ENCODE data around the gene HSD17B10. TPM values are rescaled to one million over a fixed set of nuclear protein-coding genes. Genes with fewer than 3 reads are reported as not detected.
"Not testable (repeated sequence)": the region's sequence is repeated elsewhere in the genome, so short reads cannot be mapped to it uniquely, and the experiment has no call there.

HSD17B10 gene
- 106 TPM for polyA plus RNA-seq (ENCODE audit: insufficient read length)
- long read RNA-seq, donor 1, transcript HSD17B10-201 (6 exons, 960 nt): major isoform, 43 of 77 reads
- long read RNA-seq, donor 1, partial matches to known transcripts: 29 of 77 reads
- long read RNA-seq, donor 1, other reads (novel, unspliced or antisense): 0 of 77 reads
- long read RNA-seq, donor 2, transcript HSD17B10-201 (6 exons, 960 nt): major isoform, 42 of 50 reads
- long read RNA-seq, donor 2, partial matches to known transcripts: 7 of 50 reads
- long read RNA-seq, donor 2, other reads (novel, unspliced or antisense): 0 of 50 reads
- long read RNA-seq, donor 3, transcript HSD17B10-201 (6 exons, 960 nt): major isoform, 41 of 48 reads
- long read RNA-seq, donor 3, partial matches to known transcripts: 5 of 48 reads
- long read RNA-seq, donor 3, other reads (novel, unspliced or antisense): 0 of 48 reads
- long read RNA-seq, donor 4, transcript HSD17B10-201 (6 exons, 960 nt): major isoform, 6 of 14 reads
- long read RNA-seq, donor 4, partial matches to known transcripts: 8 of 14 reads
- long read RNA-seq, donor 4, other reads (novel, unspliced or antisense): 0 of 14 reads
- long read RNA-seq, donor 5, transcript HSD17B10-201 (6 exons, 960 nt): major isoform, 102 of 120 reads
- long read RNA-seq, donor 5, partial matches to known transcripts: 16 of 120 reads
- long read RNA-seq, donor 5, other reads (novel, unspliced or antisense): 0 of 120 reads
- long read RNA-seq, donor 6, transcript HSD17B10-201 (6 exons, 960 nt): major isoform, 49 of 68 reads
- long read RNA-seq, donor 6, partial matches to known transcripts: 17 of 68 reads
- long read RNA-seq, donor 6, other reads (novel, unspliced or antisense): 0 of 68 reads
- long read RNA-seq, donor 7, transcript HSD17B10-201 (6 exons, 960 nt): major isoform, 80 of 104 reads
- long read RNA-seq, donor 7, partial matches to known transcripts: 20 of 104 reads
- long read RNA-seq, donor 7, other reads (novel, unspliced or antisense): 0 of 104 reads
- long read RNA-seq, donor 8, transcript HSD17B10-201 (6 exons, 960 nt): major isoform, 21 of 21 reads
- long read RNA-seq, donor 8, partial matches to known transcripts: 0 of 21 reads
- long read RNA-seq, donor 8, other reads (novel, unspliced or antisense): 0 of 21 reads

GRCh38 chrX:53433651-53434639 is at the start of gene HSD17B10:
Gene HSD17B10, minus strand, starts transcription at chrX:53434370. Its CDS starts 25 bp downstream, at chrX:53434345.
- DNase-seq: peak; percentile 78

- no peak for DNase-seq
Measured at GRCh38 chrX:53483416-53483815, 49.2 kb upstream of the HSD17B10 start.

DNA sequence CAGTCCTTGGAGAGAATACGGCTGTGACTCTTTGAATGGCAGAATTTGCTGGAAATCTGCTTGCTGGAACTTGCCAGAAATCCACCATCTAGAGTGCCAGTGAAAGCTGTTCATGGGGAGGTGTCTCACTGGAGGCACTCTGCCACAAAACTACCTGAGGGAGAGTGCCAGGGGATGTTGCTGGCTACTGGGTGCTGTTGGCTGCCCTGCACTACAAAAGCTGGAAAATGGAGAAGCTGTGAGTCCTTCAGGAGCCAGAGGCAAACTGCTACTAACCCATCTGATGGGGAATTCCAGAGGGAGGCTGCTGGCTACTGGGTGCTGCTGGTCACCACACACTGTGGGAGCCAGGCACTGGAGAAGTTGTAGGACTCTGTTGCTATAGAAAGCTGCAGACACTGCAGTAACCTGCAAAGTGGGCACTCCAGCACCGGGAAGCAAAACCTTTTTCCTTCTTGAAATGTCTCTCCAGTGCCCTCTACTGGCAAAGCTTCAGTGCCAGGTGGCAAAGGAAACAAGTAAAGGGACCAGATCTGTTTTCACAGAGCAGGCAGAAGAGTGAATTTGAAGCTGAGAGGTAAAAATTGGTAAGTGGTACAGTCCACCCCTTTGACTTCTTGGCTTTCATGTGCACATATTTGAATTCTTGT is 47.8 kb upstream of the HSD17B10 start:
- peak; percentile 53 for DNase-seq

GRCh38 chrX:53481093-53481492 is 46.9 kb upstream of the HSD17B10 start:
- no peak for DNase-seq

DNA sequence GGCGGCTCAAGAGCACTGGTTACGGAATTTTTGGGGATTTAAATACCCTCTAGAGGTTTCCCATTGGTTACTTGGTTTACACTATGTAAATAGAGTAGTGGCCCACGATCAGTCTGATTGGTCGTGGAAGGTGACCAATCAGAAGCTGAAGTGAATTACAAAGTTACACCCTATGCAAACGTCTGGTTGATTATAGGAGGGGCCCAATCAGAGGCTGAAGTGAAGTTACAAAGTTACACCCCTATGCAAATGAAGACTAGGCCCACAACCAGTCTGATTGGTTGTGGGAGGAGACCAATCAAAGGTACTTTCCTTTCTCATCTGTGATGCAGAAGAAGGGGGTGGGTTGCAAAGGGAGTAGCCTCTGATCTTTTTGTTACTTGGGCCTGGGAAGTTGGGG is 45.1 kb upstream of the HSD17B10 start:
- DNase-seq: no peak

GRCh38 chrX:53476371-53476770 is 42.2 kb upstream of the HSD17B10 start:
- no peak for DNase-seq

DNA sequence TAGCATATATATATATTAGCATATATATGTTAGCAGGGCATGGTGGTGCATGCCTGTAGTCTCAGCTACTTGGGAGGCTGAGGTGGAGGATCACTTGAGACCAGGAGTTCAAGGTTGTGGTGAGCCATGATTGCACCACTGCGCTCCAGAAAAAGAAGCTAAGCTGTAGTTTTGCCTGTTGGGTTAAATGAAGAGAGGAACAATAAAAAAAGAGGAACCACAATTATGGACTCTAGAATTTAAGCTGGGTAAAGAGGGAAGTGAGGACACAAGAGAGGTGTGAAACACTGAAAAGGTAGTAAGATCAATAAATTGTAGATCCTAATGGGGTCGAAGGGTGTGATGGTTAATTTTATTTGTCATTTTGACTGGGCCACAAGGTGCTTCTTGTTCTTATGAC is 40.5 kb upstream of the HSD17B10 start:
- no peak for DNase-seq

DNA sequence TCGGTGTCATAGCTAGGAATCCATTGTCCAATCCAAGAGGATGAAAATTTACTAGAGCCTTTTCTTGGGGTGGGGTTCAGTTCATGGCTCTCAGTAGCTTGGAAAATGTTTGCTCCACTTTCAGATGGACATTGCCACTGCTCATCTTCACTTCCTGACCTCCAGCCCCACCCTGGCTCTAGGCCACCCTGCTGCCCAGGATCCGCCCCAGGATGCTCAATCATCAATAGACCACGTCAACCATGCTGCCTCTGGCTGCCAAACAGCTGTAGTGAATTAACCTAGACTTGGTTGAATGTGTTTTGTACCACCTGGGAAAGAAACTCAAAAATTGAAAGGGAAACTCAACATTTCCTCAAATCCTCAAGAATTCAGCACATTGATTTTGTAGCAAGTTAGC is 37.2 kb upstream of the HSD17B10 start:
- DNase-seq: no peak

DNA sequence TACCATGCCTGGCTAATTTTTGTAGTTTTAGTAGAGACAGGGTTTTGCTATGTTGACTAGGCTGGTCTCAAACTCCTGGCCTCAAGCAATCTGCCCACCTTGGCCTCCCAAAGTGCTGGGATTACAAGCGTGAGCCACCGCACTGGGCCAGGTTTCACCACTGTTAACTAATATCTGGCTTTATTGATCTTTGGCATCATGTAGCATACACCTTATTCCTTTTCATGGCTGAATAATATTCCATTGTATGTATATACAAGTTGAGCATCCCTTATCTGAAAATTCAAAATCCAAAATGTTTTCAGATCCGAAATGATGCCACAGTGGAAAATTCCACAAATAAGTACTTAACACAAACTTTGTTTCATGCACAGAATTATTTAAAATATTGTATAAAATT is 34.5 kb upstream of the HSD17B10 start:
- DNase-seq: not testable (repeated sequence)

GRCh38 chrX:53458082-53458481 is 23.9 kb upstream of the HSD17B10 start:
- DNase-seq: no peak

- no peak for DNase-seq
Measured at GRCh38 chrX:53456254-53456653, 22.1 kb upstream of the HSD17B10 start.

GRCh38 chrX:53452812-53453211 is 18.6 kb upstream of the HSD17B10 start:
- DNase-seq: no peak

GRCh38 chrX:53449632-53450031 is 15.5 kb upstream of the HSD17B10 start:
- DNase-seq: no peak

DNA sequence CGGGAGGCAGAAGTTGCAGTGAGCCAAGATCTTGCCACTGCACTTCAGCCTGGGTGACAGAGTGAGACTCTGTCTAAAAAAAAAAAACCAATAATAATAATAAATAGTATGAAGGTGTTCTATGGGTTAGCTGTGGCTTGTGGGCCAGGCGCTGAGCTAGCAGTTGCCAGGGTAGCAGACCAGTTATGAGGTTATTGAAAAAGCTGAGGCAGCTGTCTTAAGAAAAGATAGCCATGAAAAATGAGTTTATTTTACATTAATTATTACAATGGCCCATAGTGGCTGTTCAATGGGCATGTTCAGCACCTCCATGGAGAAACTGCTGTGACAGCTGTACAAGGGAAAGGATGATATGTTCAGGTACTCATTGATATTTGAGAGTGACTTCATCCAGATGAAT is 13.3 kb upstream of the HSD17B10 start:
- no peak for DNase-seq

DNA sequence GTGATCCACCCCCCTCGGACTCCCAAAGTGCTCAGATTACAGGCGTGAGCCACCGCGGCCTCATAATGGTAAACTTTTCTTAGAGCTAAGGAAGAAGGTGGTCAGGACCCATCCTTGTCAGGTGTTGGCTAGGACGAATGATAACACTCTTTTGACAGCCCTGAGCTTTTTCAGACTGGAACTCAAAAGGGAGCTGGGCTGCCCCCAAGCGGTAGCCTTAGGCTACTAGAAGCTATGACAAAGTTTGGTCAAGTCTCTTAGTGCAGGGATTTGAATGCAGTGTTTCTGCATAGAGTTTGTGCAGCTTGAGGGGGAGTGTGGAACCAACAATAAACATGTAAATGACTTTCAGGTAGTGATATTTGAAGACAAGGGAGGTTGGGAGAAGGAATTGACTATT is 11.8 kb upstream of the HSD17B10 start:
- DNase-seq: no peak

GRCh38 chrX:53442322-53442631 is 8.1 kb upstream of the HSD17B10 start:
- no peak for DNase-seq

GRCh38 chrX:53441531-53442321 is 7.6 kb upstream of the HSD17B10 start:
- peak; percentile 37 for DNase-seq

GRCh38 chrX:53440621-53441517 is 6.7 kb upstream of the HSD17B10 start:
- no peak for DNase-seq

DNA sequence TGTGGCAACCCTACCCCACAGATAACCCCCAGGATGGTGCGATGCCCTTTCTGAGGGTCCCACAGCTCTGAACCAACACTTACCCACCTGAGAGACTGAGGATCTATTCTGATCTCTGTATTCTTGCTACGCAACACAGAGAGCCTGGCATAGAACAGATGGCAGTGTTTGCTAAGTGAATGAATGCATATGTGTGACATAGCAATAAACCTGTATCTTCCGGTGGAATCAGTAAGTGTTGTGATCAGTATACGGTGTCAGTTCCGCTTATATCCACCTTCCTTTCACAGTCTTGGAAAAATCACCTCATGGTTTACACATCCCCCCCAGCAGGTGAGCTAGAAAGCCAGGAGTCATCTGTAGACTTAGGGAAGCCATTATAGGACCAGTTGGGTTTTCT is 5.9 kb upstream of the HSD17B10 start:
- DNase-seq: no peak

Measured in left kidney (tissue), 8 donors.